HG02798 (cell line): ENCODE measurements around the gene CAMK2G.

Source experiments
- ATAC-seq: cut with Tn5 transposase; IDR thresholded peaks from one replicate; pipeline ENCODE4 v1.9.1; 2021; ENCODE audit warnings: mild to moderate bottlenecking; ENCODE audit not compliant: unreplicated experiment, poor library complexity

CAMK2G gene

DNA sequence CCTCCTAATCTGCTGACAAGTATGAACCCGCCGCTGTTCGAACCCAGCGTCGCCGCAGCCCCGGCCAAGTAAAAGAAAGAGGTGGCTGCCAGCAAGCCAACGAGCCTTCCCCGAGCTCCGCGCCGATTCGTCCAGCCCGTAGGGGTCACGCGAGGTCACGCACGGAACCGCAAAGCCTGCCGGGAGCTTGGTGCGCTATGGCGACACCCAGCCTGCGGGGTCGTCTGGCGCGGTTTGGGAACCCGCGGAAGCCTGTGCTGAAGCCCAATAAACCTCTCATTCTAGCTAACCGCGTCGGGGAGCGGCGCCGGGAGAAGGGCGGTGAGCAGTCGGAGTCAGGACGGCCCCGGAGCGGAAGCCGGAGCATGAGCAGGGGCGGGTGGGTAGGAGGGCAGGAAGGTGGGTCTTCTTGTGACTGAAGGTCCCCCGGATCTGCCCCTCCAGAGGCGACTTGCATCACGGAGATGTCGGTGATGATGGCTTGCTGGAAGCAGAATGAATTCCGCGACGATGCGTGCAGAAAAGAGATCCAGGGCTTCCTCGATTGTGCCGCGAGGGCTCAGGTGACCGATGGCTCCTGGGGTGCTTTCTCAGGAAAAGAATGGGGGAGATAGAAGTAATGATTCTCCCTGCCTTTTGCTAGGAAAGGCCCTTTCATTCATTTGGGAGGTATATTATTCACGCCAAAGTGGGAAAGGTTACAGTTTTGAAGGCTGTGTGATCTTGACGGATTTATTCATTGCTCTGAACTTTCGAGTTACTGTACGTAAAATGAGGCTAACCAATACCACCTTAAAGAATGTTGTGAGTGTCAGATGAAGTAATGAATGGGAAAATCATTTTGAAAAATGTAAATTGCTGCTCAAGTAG is 92.2 kb downstream of the CAMK2G start, which contains the start of gene CHCHD1:
CHCHD1 (plus strand) TSS at position 170 of the 870 bp plus-strand sequence; CDS start at position 198, 28 bp downstream.
- peak; percentile 70 for ATAC-seq

DNA sequence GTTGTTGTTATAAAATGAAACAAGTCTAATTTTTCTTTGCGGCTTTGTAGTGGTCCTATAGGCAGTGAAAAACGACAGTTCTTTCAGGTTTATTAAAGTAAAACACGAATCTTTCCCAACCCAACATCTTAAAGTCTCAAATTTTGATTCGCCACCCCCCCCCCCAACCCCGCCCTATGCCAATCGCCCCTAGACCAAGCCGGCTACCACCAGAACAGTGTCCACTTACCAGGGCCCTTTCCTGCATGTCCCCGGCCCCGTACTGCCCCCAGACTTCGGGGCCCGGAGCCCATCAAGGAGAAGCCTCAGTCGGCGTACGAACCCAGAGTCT is 92.8 kb downstream of the CAMK2G start:
- no peak for ATAC-seq

GRCh38 chr10:73780966-73781365 is 93.4 kb downstream of the CAMK2G start:
- no peak for ATAC-seq

DNA sequence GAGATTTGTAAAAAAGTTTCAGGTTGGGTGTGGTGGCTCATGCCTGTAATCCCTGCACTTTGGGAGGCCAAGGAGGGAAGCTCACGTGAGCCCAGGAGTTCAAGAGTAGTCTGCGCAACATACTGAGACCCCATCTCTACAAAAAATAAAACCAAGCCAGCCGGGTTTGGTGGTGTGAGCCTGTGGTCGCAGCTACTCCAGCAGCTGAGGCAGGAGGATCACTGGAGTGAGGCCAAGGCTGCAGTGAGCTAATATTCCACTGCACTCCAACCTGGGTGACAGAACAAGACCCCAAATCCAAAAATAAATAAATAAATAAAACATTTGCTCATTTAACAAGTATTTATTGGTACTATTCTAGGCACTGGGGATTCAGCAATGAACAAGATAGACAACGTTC is 94.1 kb downstream of the CAMK2G start:
- ATAC-seq, result no peak

DNA sequence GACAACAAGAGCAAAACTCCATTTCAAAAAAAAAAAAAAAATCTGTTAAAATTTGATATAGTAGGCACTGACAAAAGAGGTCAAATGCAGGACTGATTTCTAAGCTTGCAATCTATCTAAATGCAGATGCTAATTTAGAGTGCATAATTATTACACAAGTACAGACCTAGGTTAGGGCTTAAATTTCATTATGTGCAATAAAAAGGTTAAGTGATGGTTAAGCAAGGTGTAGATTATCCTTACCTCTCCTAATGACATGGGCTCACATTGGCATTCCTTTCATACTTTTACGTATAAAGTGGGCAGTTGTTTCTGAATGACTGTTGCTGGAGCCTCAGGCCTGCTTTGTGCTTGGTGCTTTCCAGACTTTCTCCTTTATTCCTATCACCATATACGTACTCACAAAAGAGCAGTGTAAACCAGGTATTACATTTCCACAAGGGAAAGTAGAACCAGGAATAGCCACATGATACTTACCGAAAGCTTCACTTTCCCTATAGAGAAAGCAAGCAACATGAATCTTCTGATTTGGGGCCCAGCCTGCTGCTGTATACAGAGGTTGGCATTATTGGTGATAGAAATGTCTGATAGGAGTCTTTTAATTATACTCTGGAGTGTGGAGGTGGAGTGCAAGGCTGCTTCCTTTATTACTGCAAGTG is 94.7 kb downstream of the CAMK2G start:
- no peak for ATAC-seq

GRCh38 chr10:73779018-73779417 is 95.3 kb downstream of the CAMK2G start:
- no peak for ATAC-seq

DNA sequence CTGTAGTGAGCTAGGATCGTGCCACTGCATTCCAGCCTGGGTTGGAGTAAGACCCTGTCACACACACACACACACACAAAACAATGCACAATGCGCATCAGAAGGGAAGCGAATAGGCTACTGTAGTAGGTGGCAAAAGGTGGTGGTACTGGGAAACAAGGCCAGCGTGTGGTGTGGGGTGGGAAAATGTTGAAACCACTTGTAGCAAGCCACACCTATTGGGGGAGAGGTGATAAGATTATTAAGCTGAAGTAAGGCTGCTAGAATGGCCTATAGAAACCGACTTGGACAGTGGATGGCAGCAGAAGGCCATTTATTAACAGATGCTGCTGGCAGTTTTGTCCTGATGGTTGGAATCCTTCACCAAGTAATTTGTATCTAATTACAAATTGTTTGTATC is 99.7 kb downstream of the CAMK2G start:
- ATAC-seq, result no peak

DNA sequence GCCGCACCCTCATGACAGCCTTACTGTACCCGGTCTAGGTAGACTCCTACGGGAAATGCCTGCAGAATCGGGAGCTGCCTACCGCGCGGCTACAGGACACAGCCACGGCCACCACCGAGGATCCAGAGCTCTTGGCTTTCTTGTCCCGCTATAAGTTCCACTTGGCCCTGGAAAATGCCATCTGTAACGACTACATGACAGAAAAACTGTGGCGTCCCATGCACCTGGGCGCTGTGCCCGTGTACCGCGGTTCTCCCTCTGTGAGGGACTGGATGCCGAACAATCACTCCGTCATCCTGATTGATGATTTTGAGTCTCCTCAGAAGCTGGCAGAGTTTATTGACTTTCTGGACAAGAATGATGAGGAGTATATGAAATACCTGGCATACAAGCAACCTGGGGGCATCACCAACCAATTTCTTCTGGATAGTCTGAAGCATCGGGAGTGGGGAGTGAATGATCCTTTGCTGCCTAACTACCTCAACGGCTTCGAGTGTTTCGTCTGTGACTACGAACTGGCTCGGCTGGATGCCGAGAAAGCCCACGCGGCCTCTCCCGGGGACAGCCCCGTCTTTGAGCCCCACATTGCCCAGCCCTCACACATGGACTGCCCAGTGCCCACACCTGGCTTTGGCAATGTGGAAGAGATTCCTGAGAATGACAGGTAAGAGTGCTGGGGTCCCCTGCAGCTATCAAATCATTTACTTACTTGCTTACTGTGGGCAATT is 101.0 kb downstream of the CAMK2G start:
- ATAC-seq, result no peak

- ATAC-seq, result peak; percentile 66
Observed at GRCh38 chr10:73772281-73773151, 101.8 kb downstream of the CAMK2G start.

DNA sequence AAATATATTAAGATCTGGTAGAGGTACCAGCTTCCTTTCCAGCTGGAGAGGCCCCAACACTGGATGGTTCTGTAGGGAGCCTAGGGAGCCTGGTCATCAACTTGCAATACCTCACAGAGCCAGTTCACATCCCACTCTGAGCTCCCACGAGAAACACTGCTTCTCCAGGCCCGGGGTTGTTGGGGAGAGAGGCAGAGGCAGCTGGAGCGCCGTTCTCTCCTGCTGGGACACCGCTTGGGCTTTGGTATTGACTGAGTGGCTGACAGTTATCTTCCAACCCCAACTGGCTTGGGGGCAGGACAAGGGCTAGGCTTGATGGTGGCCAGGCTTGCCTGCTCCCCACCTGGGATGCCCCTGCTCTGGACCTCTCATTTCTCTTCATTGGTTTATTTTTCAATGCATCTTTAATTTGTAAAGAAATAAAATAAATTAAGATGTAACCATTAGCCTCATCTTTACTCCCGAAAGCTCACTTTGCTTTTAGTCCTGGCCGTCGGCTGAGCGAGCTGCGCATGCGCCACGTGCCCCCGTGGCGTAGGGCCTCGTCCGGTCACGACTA is 102.6 kb downstream of the CAMK2G start:
- ATAC-seq, result peak; percentile 11

DNA sequence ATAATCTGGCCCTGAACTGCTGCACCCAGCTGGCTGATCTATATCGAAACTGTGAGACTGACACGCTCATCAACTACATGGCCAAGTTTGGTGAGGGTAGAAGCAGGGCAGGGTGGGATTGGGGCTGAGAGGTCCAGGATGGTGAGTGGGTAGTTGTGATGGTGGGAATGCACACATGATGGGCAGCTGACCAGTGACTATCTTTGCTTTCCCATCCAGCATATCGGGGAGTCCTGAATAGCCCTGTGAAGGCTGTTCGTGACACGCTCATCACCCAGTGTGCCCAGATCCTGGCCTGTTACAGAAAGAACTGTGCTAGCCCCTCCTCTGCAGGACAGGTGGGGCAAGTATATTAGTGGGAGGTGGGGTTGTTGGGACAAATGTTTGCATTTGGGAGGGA is 105.0 kb downstream of the CAMK2G start:
- no peak for ATAC-seq

DNA sequence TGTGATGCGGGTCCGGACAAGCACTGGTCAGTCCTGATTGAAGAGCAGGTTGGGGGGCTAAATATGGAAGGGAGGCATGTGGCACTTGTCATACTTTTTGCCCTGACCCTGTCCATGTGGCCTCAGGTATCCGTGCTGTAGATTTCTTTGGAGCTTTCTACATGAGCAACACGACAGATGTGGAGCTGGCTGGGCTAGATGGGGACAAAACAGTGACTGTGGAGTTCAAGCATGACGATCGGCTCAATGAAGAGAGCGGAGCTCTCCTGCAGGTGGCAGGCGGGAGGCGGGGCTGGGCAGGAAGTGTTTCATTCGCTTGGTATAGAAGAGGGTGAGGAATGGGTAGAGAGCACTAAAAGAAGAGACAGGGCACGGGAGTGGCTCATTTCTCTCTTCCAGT is 105.5 kb downstream of the CAMK2G start:
- no peak for ATAC-seq

GRCh38 chr10:73765066-73765465 is 109.3 kb downstream of the CAMK2G start:
- ATAC-seq, result no peak

GRCh38 chr10:73763343-73763742 is 111.0 kb downstream of the CAMK2G start:
- no peak for ATAC-seq

DNA sequence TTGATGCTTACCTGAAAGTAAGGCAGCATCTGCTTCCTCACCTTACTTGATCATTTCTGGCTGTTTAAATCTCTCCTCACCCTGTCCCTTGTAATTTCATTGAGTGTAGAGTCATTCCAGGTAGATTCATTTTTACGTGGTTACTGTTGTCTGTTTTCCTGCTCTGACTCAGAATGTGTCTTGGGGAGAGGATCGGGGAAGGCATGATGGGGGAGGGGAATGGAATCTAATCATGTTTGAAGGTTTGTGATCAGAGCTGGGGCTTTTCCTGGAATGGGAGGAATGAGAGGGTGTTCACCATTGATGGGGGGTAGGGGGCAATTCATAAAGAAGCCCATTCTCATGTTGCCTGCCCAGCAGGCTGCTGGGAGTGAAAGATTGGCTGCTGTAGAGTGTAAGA is 111.4 kb downstream of the CAMK2G start:
- no peak for ATAC-seq
